Endothelial cell of umbilical vein (primary cell): ENCODE results near the gene CNOT11. TPM values are rescaled to one million over a fixed set of nuclear protein-coding genes. Genes with fewer than 3 reads are reported as not detected.

Experiments
- BruUV-seq: library from RNA; stranded (reverse); fragments of 400-500 nt; replicated peaks from 2 replicates; lab custom pipeline; 2021; lab: Mats Ljungman, UMichigan
- CTCF ChIA-PET: fragments of 300-600, 350-600 bp; sonication (Branson Sonifier 250); formaldehyde crosslinking; loops from one replicate; lab custom pipeline; 2021; ENCODE audit warnings: antibody characterized with exemption, inconsistent platforms; lab: Charles Lee
- POLR2A ChIA-PET: fragments of 300-600, 350-600 bp; sonication (Branson Sonifier 250); formaldehyde crosslinking; loops from one replicate; lab custom pipeline; 2021; ENCODE audit warnings: antibody characterized with exemption, inconsistent platforms; lab: Charles Lee
- DNase-seq: peaks from one replicate; pipeline ENCODE4 v3.0.0-alpha.2; 2011; ENCODE audit warnings: low read depth, low spot score
- FAIRE-seq: peaks from 2 replicates; lab custom pipeline; 2011; peaks lifted over from hg19 to GRCh38; lab: Jason Lieb, UNC
- H2AFZ ChIP-seq: 2 replicates; pipeline ENCODE4 v1.6.0; 2012; ENCODE audit warnings: low read depth, low read length, control low read depth, inconsistent platforms
- H3K27ac ChIP-seq: 2 replicates; pipeline ENCODE4 v1.5.1; 2011; ENCODE audit warnings: low read depth, mild to moderate bottlenecking, control low read depth, low read length, moderate library complexity; ENCODE audit not compliant: insufficient read depth
- H3K27me3 ChIP-seq, 2 experiments: 2 replicates each; pipeline versions ENCODE4 v1.6.0 to v1.6.1; 2011; ENCODE audit warnings: low read length in 2 of 2, mixed read lengths in 1 of 2; ENCODE audit not compliant: control insufficient read depth in 2 of 2, insufficient read depth in 2 of 2
- H3K36me3 ChIP-seq, 2 experiments: 2 replicates in 1 of 2; 3 replicates in 1 of 2; pipeline ENCODE4 v1.5.1; 2011; ENCODE audit warnings: low read length in 2 of 2, mild to moderate bottlenecking in 1 of 2, moderate library complexity in 1 of 2; ENCODE audit not compliant: control insufficient read depth in 2 of 2, insufficient read depth in 2 of 2; ENCODE audit errors: extremely low read depth in 1 of 2
- H3K4me1 ChIP-seq: 3 replicates; pipeline ENCODE4 v1.5.1; 2011; ENCODE audit warnings: mild to moderate bottlenecking, low read length; ENCODE audit not compliant: control insufficient read depth, insufficient read depth; ENCODE audit errors: extremely low read depth
- H3K4me2 ChIP-seq: 2 replicates; pipeline ENCODE4 v1.6.1; 2011; ENCODE audit warnings: low read length, control low read depth, mixed read lengths; ENCODE audit not compliant: insufficient read depth
- H3K4me3 ChIP-seq, 3 experiments: fragments of 200-600 bp in 1 of 3; sonication (generic), shearing (Covaris generic) in 1 of 3; replicated peaks in 1 of 3; 2 replicates each; pipeline ENCODE4 v1.5.1; 2011 to 2016; ENCODE audit warnings: control low read depth in 3 of 3, low read length in 3 of 3, mild to moderate bottlenecking in 2 of 3, inconsistent platforms in 1 of 3, low read depth in 1 of 3, moderate library complexity in 1 of 3; ENCODE audit not compliant: insufficient read depth in 1 of 3
- H3K79me2 ChIP-seq: 2 replicates; pipeline ENCODE4 v1.6.0; 2012; ENCODE audit warnings: low read length, inconsistent platforms; ENCODE audit not compliant: control insufficient read depth, insufficient read depth
- H3K9ac ChIP-seq: replicated peaks from 2 replicates; pipeline ENCODE3; 2011; ENCODE audit warnings: low read length, control low read depth; ENCODE audit not compliant: insufficient read depth; ENCODE audit errors: extremely low read depth
- H3K9me1 ChIP-seq: replicated peaks from 3 replicates; pipeline ENCODE4 v1.6.0; 2011; ENCODE audit warnings: mild to moderate bottlenecking, low read length; ENCODE audit not compliant: control insufficient read depth, insufficient read depth; ENCODE audit errors: extremely low read depth
- H3K9me3 ChIP-seq: replicated peaks from 2 replicates; pipeline ENCODE4 v1.5.1; 2012; ENCODE audit warnings: low read length, inconsistent platforms; ENCODE audit not compliant: control insufficient read depth, insufficient read depth
- H4K20me1 ChIP-seq: replicated peaks from 2 replicates; pipeline ENCODE3; 2011; ENCODE audit warnings: mild to moderate bottlenecking, low read length; ENCODE audit not compliant: control insufficient read depth, insufficient read depth; ENCODE audit errors: extremely low read depth
- CTCF ChIP-seq, 2 donors: IDR thresholded peaks; 1 replicate in 1 of 2; 2 replicates in 1 of 2; pipeline ENCODE4 v1.5.1; 2011; ENCODE audit warnings: low read length in 2 of 2, mild to moderate bottlenecking in 2 of 2, moderate library complexity in 2 of 2, control low read depth in 1 of 2, inconsistent platforms in 1 of 2, low read depth in 1 of 2; ENCODE audit not compliant: insufficient read depth in 1 of 2; ENCODE audit errors: extremely low read depth in 1 of 2
- EZH2 ChIP-seq: IDR thresholded peaks from 2 replicates; pipeline ENCODE4 v1.6.1; 2012; ENCODE audit warnings: borderline replicate concordance, low read depth, mild to moderate bottlenecking, moderate library complexity, low read length, inconsistent platforms; ENCODE audit not compliant: severe bottlenecking
- FOS ChIP-seq: IDR thresholded peaks from 2 replicates; pipeline ENCODE4 v1.6.1; 2011; ENCODE audit warnings: mild to moderate bottlenecking, low read length, moderate library complexity, borderline replicate concordance; ENCODE audit not compliant: insufficient read depth
- GATA2 ChIP-seq: IDR thresholded peaks from 2 replicates; pipeline ENCODE4 v1.7.0; 2011; ENCODE audit warnings: low read depth, mild to moderate bottlenecking, moderate library complexity, mixed read lengths, low read length; ENCODE audit not compliant: insufficient read length, insufficient read depth
- JUN ChIP-seq: IDR thresholded peaks from 2 replicates; pipeline ENCODE4 v1.6.1; 2011; ENCODE audit warnings: borderline replicate concordance, low read depth; ENCODE audit not compliant: insufficient read length, insufficient read depth
- MAX ChIP-seq: IDR thresholded peaks from 2 replicates; pipeline ENCODE4 v1.6.1; 2011; ENCODE audit not compliant: insufficient read depth, insufficient read length
- MYC ChIP-seq: IDR thresholded peaks from one replicate; pipeline ENCODE4 v1.6.1; 2011; ENCODE audit warnings: mild to moderate bottlenecking, low read depth, low read length
- POLR2A ChIP-seq: IDR thresholded peaks from 2 replicates; pipeline ENCODE4 v1.6.1; 2012; ENCODE audit warnings: low read depth, mild to moderate bottlenecking, control low read depth, low read length
- POLR2AphosphoS5 ChIP-seq: IDR thresholded peaks from 2 replicates; pipeline ENCODE4 v1.6.1; 2012; ENCODE audit warnings: low read depth, mild to moderate bottlenecking, control low read depth, low read length, moderate library complexity; ENCODE audit not compliant: insufficient read depth
- dilution Hi-C: fragments of 300-500 bp; cut with MboI; formaldehyde crosslinking; loops from one replicate; pipeline ENCODE4 v1.15.0; 2019; ENCODE audit warnings: low sequenced_read_pairs; ENCODE audit not compliant: extremely low pct_ligation_motif_present
- intact Hi-C: fragments of 100-400 bp; cut with micrococcal nuclease; formaldehyde crosslinking; loops from one replicate; pipeline ENCODE4 v1.10.0; 2022
- polyA plus RNA-seq, 4 experiments: library from polyadenylated mRNA; depleted of rRNA in 3 of 4; stranded (reverse) in 3 of 4; unstranded in 1 of 4; fragments of >200 nt; gene quantifications; 2 replicates each; pipeline versions ENCODE4 v1.2.1 to v1.2.3, GENCODE V29; 2011 to 2012; ENCODE audit warnings: missing spikeins in 1 of 4
- total RNA-seq: library from RNA; stranded (reverse); gene quantifications from 2 replicates; pipeline ENCODE4 v1.2.3, GENCODE V29; 2021

The CNOT11 gene
- total and polyA plus RNA-seq, 2 donors (not counting 3 experiments of a cell fraction or from before 2014, with no cell fraction given) = 40.5 to 44.3 TPM

GRCh38 chr2:101231937-101232730 lies 20.6 kb upstream of the CNOT11 start:
- H3K9me3 ChIP-seq = no peaks in the 10 kb centered on the region
- TF ChIP-seq MAX (no peak), FOS (no peak), GATA2 (no peak), MYC (no peak), CTCF (IDR thresholded peaks at IDR 0.05; ENCODE audit: extremely low read depth in 1 of 2, insufficient read depth in 1 of 2, low read depth in 1 of 2, low read length in 2 of 2) (no peak), POLR2AphosphoS5 (no peak), EZH2 (no peak), JUN (no peak), POLR2A (no peak)
- H4K20me1 ChIP-seq = no peaks in the 10 kb centered on the region
- no peaks in the 10 kb centered on the region for H3K4me1 ChIP-seq
- CTCF ChIA-PET = interaction anchor here (0.8 to 2.8 kb wide), 7 partner anchors 9 to 220 kb away, joined by 3 to 13 read pairs (median 3); no protein-coding TSS in a partner anchor
- H3K4me2 ChIP-seq = no peak overlapping the region
- H3K79me2 ChIP-seq = no peaks in the 10 kb centered on the region
- no peak overlapping the region for H3K27ac ChIP-seq
- H3K9ac ChIP-seq = no peak overlapping the region
- H3K27me3 ChIP-seq = no peaks in the 10 kb centered on the region
- POLR2A ChIA-PET = no interaction called here
- FAIRE-seq = no peak
- no TSS peak for BruUV-seq
- dilution Hi-C loops (no loop called here), intact Hi-C loops (no loop called here)
- no peaks in the 10 kb centered on the region for H3K36me3 ChIP-seq
- H3K9me1 ChIP-seq = no peaks in the 10 kb centered on the region
- no peak for DNase-seq
- H2AFZ ChIP-seq = no peak overlapping the region
- H3K4me3 ChIP-seq = no peak overlapping the region
